Measurements from ENCODE around the gene ITM2B.
A peak's percentile ranks its signal among the peaks of the same experiment; 100 is the strongest.

Gene ITM2B

GRCh38 chr13:48222358-48223301 lies 10.4 kb upstream of the ITM2B start:
- Histone ChIP-seq H3K9me3 (ENCODE audit: control insufficient read depth in 5 of 5, low read length in 5 of 5) (no peaks in the 10 kb centered on the region), H3K27ac (ENCODE audit: low read depth, low read length) (peak overlapping the region; percentile 90), H3K36me3 (ENCODE audit: control insufficient read depth in 5 of 5, insufficient read depth in 5 of 5, low read length in 5 of 5) (no peaks in the 10 kb centered on the region), H3K4me1 (ENCODE audit: control insufficient read depth in 5 of 5, insufficient read depth in 5 of 5, low read length in 5 of 5) (peaks cover 0 to 24% (median 22%) of the 10 kb centered on the region in 5 donors), H3K9ac (ENCODE audit: low read length in 5 of 5) (peak overlapping the region; percentile 56 to 95 (median 72)), H3K4me3 (ENCODE audit: low read depth in 1 of 5, low read length in 5 of 5) (peak overlapping the region; percentile 58 to 80 (median 77)), H3K27me3 (ENCODE audit: control insufficient read depth in 5 of 5, insufficient read depth in 4 of 5, low read length in 5 of 5) (no peaks in the 10 kb centered on the region)

DNA sequence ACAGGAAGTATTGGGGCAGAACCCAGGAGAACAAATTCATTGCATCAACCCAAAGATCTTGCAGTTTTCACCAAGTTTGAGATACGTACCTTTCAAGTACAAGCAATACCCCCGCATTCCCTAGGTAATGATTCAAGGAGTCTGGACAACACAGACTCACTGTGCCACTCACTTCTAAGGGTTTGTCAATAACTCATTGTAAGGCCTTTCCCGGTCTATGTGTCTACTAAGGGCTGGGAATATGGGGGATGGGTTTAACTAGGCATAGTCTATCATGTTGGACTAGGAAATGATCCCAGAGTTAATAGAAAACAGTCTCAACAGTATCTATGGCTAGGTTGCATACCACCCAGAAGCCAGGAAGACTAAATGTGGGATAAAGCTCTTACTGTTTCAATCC lies 8.3 kb upstream of the ITM2B start:
- Histone ChIP-seq H3K4me3 (ENCODE audit: low read depth in 1 of 5, low read length in 5 of 5) (no peak overlapping the region), H3K27me3 (ENCODE audit: control insufficient read depth in 5 of 5, insufficient read depth in 4 of 5, low read length in 5 of 5) (no peaks in the 10 kb centered on the region), H3K9ac (ENCODE audit: low read length in 5 of 5) (no peak overlapping the region), H3K4me1 (ENCODE audit: control insufficient read depth in 5 of 5, insufficient read depth in 5 of 5, low read length in 5 of 5) (peaks cover 0 to 24% (median 22%) of the 10 kb centered on the region in 5 donors), H3K9me3 (ENCODE audit: control insufficient read depth in 5 of 5, low read length in 5 of 5) (no peaks in the 10 kb centered on the region), H3K27ac (ENCODE audit: low read depth, low read length) (no peak overlapping the region), H3K36me3 (ENCODE audit: control insufficient read depth in 5 of 5, insufficient read depth in 5 of 5, low read length in 5 of 5) (no peaks in the 10 kb centered on the region)

GRCh38 chr13:48230541-48230940 lies 2.5 kb upstream of the ITM2B start:
- Histone ChIP-seq H3K27ac (ENCODE audit: low read depth, low read length) (peak overlapping the region; percentile 99), H3K9ac (ENCODE audit: low read length in 5 of 5) (no peak overlapping the region), H3K4me1 (ENCODE audit: control insufficient read depth in 5 of 5, insufficient read depth in 5 of 5, low read length in 5 of 5) (peaks cover 4 to 26% (median 20%) of the 10 kb centered on the region in 5 donors), H3K27me3 (ENCODE audit: control insufficient read depth in 5 of 5, insufficient read depth in 4 of 5, low read length in 5 of 5) (no peaks in the 10 kb centered on the region), H3K4me3 (ENCODE audit: low read depth in 1 of 5, low read length in 5 of 5) (no peak overlapping the region), H3K36me3 (ENCODE audit: control insufficient read depth in 5 of 5, insufficient read depth in 5 of 5, low read length in 5 of 5) (no peaks in the 10 kb centered on the region), H3K9me3 (ENCODE audit: control insufficient read depth in 5 of 5, low read length in 5 of 5) (no peaks in the 10 kb centered on the region)

GRCh38 chr13:48231080-48231479 lies 1.9 kb upstream of the ITM2B start:
- H3K4me3 ChIP-seq (ENCODE audit: low read depth in 1 of 5, low read length in 5 of 5): no peak overlapping the region
- H3K27me3 ChIP-seq (ENCODE audit: control insufficient read depth in 5 of 5, insufficient read depth in 4 of 5, low read length in 5 of 5): no peaks in the 10 kb centered on the region
- no peaks in the 10 kb centered on the region for H3K36me3 ChIP-seq (ENCODE audit: control insufficient read depth in 5 of 5, insufficient read depth in 5 of 5, low read length in 5 of 5)
- peaks cover 4 to 32% (median 25%) of the 10 kb centered on the region in 5 donors for H3K4me1 ChIP-seq (ENCODE audit: control insufficient read depth in 5 of 5, insufficient read depth in 5 of 5, low read length in 5 of 5)
- no peak overlapping the region for H3K9ac ChIP-seq (ENCODE audit: low read length in 5 of 5)
- no peaks in the 10 kb centered on the region for H3K9me3 ChIP-seq (ENCODE audit: control insufficient read depth in 5 of 5, low read length in 5 of 5)
- peak overlapping the region; percentile 99 for H3K27ac ChIP-seq (ENCODE audit: low read depth, low read length)

DNA sequence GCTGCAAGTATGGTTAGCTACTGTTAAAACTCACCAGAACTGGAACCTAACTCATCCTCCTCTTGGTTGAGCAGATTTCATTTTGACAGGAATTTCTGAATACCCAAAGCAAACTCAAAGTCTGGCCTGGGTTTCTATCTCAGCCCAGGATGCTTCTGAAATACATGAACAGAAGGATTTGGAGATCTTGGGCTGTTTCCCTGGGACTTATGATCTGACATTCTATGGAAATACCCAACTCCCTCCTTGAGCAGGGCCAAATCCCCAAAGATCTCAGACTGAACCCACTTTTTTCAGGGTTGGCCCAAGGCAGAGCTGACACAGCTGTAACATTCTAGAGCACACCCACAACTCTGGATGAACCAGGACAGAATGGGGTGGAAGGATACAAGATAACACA lies 1.1 kb upstream of the ITM2B start:
- no peak overlapping the region for H3K9ac ChIP-seq (ENCODE audit: low read length in 5 of 5)
- H3K27ac ChIP-seq (ENCODE audit: low read depth, low read length): peak overlapping the region; percentile 99
- H3K4me1 ChIP-seq (ENCODE audit: control insufficient read depth in 5 of 5, insufficient read depth in 5 of 5, low read length in 5 of 5): peaks cover 4 to 40% (median 34%) of the 10 kb centered on the region in 5 donors
- H3K27me3 ChIP-seq (ENCODE audit: control insufficient read depth in 5 of 5, insufficient read depth in 4 of 5, low read length in 5 of 5): no peaks in the 10 kb centered on the region
- no peaks in the 10 kb centered on the region for H3K36me3 ChIP-seq (ENCODE audit: control insufficient read depth in 5 of 5, insufficient read depth in 5 of 5, low read length in 5 of 5)
- no peaks in the 10 kb centered on the region for H3K9me3 ChIP-seq (ENCODE audit: control insufficient read depth in 5 of 5, low read length in 5 of 5)
- peak overlapping the region in 3 of 5 donors; percentile 79 to 100 (median 100) for H3K4me3 ChIP-seq (ENCODE audit: low read depth in 1 of 5, low read length in 5 of 5)

GRCh38 chr13:48232420-48233045 lies 473 bp upstream of the ITM2B start:
- H3K4me1 ChIP-seq (ENCODE audit: control insufficient read depth in 5 of 5, insufficient read depth in 5 of 5, low read length in 5 of 5): peaks cover 6 to 46% (median 40%) of the 10 kb centered on the region in 5 donors
- H3K9me3 ChIP-seq (ENCODE audit: control insufficient read depth in 5 of 5, low read length in 5 of 5): no peaks in the 10 kb centered on the region
- H3K9ac ChIP-seq (ENCODE audit: low read length in 5 of 5): peak overlapping the region; percentile 32 to 80 (median 67)
- H3K36me3 ChIP-seq (ENCODE audit: control insufficient read depth in 5 of 5, insufficient read depth in 5 of 5, low read length in 5 of 5): no peaks in the 10 kb centered on the region
- peak overlapping the region; percentile 99 for H3K27ac ChIP-seq (ENCODE audit: low read depth, low read length)
- H3K4me3 ChIP-seq (ENCODE audit: low read depth in 1 of 5, low read length in 5 of 5): peak overlapping the region; percentile 79 to 100 (median 90)
- no peaks in the 10 kb centered on the region for H3K27me3 ChIP-seq (ENCODE audit: control insufficient read depth in 5 of 5, insufficient read depth in 4 of 5, low read length in 5 of 5)

GRCh38 chr13:48233889-48234488 lies 983 bp downstream of the ITM2B start:
- Histone ChIP-seq H3K36me3 (ENCODE audit: control insufficient read depth in 5 of 5, insufficient read depth in 5 of 5, low read length in 5 of 5) (peaks cover 0 to under 1% (median 0%) of the 10 kb centered on the region in 5 donors), H3K27me3 (ENCODE audit: control insufficient read depth in 5 of 5, insufficient read depth in 4 of 5, low read length in 5 of 5) (no peaks in the 10 kb centered on the region), H3K4me1 (ENCODE audit: control insufficient read depth in 5 of 5, insufficient read depth in 5 of 5, low read length in 5 of 5) (peaks cover 6 to 58% (median 46%) of the 10 kb centered on the region in 5 donors), H3K9me3 (ENCODE audit: control insufficient read depth in 5 of 5, low read length in 5 of 5) (no peaks in the 10 kb centered on the region), H3K9ac (ENCODE audit: low read length in 5 of 5) (peak overlapping the region; percentile 97 to 99 (median 98)), H3K4me3 (ENCODE audit: low read depth in 1 of 5, low read length in 5 of 5) (peak overlapping the region; percentile 95 to 100 (median 99)), H3K27ac (ENCODE audit: low read depth, low read length) (peak overlapping the region; percentile 99)

DNA sequence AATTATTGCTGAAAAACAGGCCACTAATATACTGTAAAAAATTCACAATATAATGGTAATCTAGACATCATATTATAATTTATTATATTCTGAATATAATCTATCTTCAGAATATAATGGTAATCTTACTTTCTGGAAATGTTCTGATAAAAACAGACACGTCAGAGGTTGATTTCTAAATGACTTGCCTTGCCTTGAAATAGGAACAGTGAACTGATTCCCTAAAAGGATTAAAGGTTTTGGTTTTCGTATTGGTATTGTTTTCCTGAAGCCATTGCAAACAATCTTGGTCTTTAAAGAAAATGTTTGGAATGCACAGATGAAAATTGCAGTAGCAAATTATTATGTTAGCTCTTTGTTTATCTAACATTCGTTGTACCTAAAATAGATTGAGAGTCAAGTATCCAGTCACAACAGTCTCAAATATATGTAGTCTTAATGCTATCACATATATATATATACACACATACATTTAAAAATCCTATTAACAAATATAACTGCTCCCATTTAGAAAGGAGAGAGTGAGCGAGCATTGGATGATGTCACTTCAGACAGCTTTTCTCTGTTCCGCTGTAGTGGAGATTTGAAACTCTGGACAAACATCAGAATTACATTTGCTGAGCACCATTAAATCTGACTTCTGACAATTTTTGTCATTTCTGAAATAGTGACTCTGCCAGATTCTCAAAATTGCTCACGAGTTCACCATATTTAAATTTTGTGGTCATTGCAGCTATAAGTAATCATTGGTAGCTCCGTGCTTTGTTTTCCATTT lies 1.7 kb downstream of the ITM2B start:
- Histone ChIP-seq H3K9ac (ENCODE audit: low read length in 5 of 5) (peak overlapping the region; percentile 97 to 99 (median 98)), H3K36me3 (ENCODE audit: control insufficient read depth in 5 of 5, insufficient read depth in 5 of 5, low read length in 5 of 5) (peaks cover 0 to 8% (median 0%) of the 10 kb centered on the region in 5 donors), H3K27me3 (ENCODE audit: control insufficient read depth in 5 of 5, insufficient read depth in 4 of 5, low read length in 5 of 5) (no peaks in the 10 kb centered on the region), H3K4me3 (ENCODE audit: low read depth in 1 of 5, low read length in 5 of 5) (peak overlapping the region; percentile 95 to 100 (median 99)), H3K4me1 (ENCODE audit: control insufficient read depth in 5 of 5, insufficient read depth in 5 of 5, low read length in 5 of 5) (peaks cover 6 to 64% (median 53%) of the 10 kb centered on the region in 5 donors), H3K27ac (ENCODE audit: low read depth, low read length) (peak overlapping the region; percentile 99), H3K9me3 (ENCODE audit: control insufficient read depth in 5 of 5, low read length in 5 of 5) (no peaks in the 10 kb centered on the region)

DNA sequence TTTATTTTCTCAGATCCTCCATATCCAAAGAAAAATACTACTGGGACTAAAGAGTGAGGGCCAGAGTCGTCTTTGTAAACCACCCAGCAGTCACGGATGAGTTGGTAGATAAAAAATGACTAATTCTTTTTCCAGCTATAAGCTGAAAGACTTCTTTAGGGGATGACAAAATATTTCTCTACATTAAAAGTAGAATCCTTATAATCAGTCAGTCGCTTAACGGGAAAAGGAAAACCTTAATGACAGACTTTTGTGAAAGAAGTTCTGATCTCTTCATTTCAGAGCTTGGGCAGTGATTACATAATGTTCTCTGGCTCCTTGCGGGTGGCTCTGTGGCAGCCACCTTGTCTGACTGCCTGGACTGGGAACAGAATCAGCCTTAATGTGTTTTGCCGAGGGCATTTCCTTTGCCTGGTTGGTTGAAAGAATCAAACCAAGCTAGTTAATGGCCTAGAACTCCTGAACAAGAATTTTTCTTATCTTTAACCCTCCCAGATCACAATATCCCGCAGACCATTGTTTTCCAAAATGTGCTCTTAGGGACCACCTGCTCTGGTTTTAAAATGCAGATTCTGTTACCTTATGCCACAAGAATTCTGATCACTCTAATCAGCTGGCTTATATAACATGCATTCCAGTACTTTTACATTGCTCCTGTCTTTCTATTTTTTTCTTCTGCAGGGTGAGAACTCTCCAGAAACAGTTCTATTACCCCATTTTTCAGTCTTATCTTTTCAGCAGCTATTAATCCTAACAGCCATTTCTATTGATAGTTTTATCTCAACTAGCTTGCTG lies 2.5 kb downstream of the ITM2B start:
- peaks cover 6 to 70% (median 58%) of the 10 kb centered on the region in 5 donors for H3K4me1 ChIP-seq (ENCODE audit: control insufficient read depth in 5 of 5, insufficient read depth in 5 of 5, low read length in 5 of 5)
- peak overlapping the region; percentile 99 for H3K27ac ChIP-seq (ENCODE audit: low read depth, low read length)
- H3K9ac ChIP-seq (ENCODE audit: low read length in 5 of 5): peak overlapping the region; percentile 64 to 99 (median 97)

More for the DNA sequence above, 2.5 kb downstream of the ITM2B start:
- Histone ChIP-seq H3K36me3 (ENCODE audit: control insufficient read depth in 5 of 5, insufficient read depth in 5 of 5, low read length in 5 of 5) (peaks cover 0 to 8% (median 0%) of the 10 kb centered on the region in 5 donors), H3K4me3 (ENCODE audit: low read depth in 1 of 5, low read length in 5 of 5) (peak overlapping the region; percentile 95 to 100 (median 99)), H3K27me3 (ENCODE audit: control insufficient read depth in 5 of 5, insufficient read depth in 4 of 5, low read length in 5 of 5) (no peaks in the 10 kb centered on the region), H3K9me3 (ENCODE audit: control insufficient read depth in 5 of 5, low read length in 5 of 5) (no peaks in the 10 kb centered on the region)
